Measurements from ENCODE around the gene PRPSAP1.

The PRPSAP1 gene

GRCh38 chr17:76276461-76277299, 77.0 kb downstream of the PRPSAP1 start:
- no peak for DNase-seq

GRCh38 chr17:76276069-76276431, 77.7 kb downstream of the PRPSAP1 start:
- peak; percentile 22 for DNase-seq

- no peak for DNase-seq
Measured at GRCh38 chr17:76275382-76276068, 78.2 kb downstream of the PRPSAP1 start.

GRCh38 chr17:76274112-76274956, 79.4 kb downstream of the PRPSAP1 start:
- no peak for DNase-seq

GRCh38 chr17:76273445-76274111, 80.1 kb downstream of the PRPSAP1 start:
- no peak for DNase-seq

GRCh38 chr17:76272541-76273444, 80.9 kb downstream of the PRPSAP1 start:
- peak; percentile 54 for DNase-seq

GRCh38 chr17:76271669-76272540, 81.8 kb downstream of the PRPSAP1 start:
- DNase-seq, result peak; percentile 84

- DNase-seq, result peak; percentile 30
Measured at GRCh38 chr17:76270770-76271668, 82.7 kb downstream of the PRPSAP1 start.

- DNase-seq, result peak; percentile 34
Measured at GRCh38 chr17:76270127-76270592, 83.6 kb downstream of the PRPSAP1 start.

- DNase-seq, result no peak
Measured at GRCh38 chr17:76268991-76269981, 84.4 kb downstream of the PRPSAP1 start.

- DNase-seq, result peak; percentile 81
Measured at GRCh38 chr17:76268015-76268749, 85.5 kb downstream of the PRPSAP1 start.

- peak; percentile 41 for DNase-seq
Measured at GRCh38 chr17:76267581-76268001, 86.1 kb downstream of the PRPSAP1 start.

- DNase-seq, result no peak
Measured at GRCh38 chr17:76267051-76267576, 86.6 kb downstream of the PRPSAP1 start.

- peak; percentile 39 for DNase-seq
Measured at GRCh38 chr17:76266244-76266938, 87.3 kb downstream of the PRPSAP1 start.

GRCh38 chr17:76265624-76266243, 88.0 kb downstream of the PRPSAP1 start:
- peak; percentile 56 for DNase-seq
